A673 (cell line): Measurements from ENCODE around the gene COLQ.

ENCODE experiments used
- CTCF ChIP-seq: fragments of 300-800, 200-600 bp; sonication (generic); conservative IDR thresholded peaks from 2 replicates; pipeline ENCODE4 v1.5.1; 2017; ENCODE audit warnings: low read depth, mild to moderate bottlenecking, antibody characterized with exemption, low read length, moderate library complexity, mixed read lengths
- EZH2 ChIP-seq: fragments of 200-600 bp; sonication (generic); IDR thresholded peaks from 2 replicates; pipeline ENCODE4 v1.6.1; 2017; ENCODE audit warnings: borderline replicate concordance, low read depth, mild to moderate bottlenecking, mixed read lengths, antibody characterized with exemption, low read length; ENCODE audit not compliant: poor library complexity, severe bottlenecking

- no peak for TF ChIP-seq CTCF
- no peak for TF ChIP-seq EZH2
Observed at GRCh38 chr3:15525790-15526189, 4.3 kb upstream of the COLQ start.
